Ramos (cell line): Measurements from ENCODE around the gene DLX1.
"Not testable (repeated sequence)": the region's sequence is repeated elsewhere in the genome, so short reads cannot be mapped to it uniquely, and the experiment has no call there.

Experiments
- in situ Hi-C: fragments of 300-500 bp; cut with MboI; formaldehyde crosslinking; loops from one replicate; pipeline ENCODE4 v1.14.3; 2022; ENCODE audit warnings: low sequenced_read_pairs; ENCODE audit not compliant: unreplicated experiment

The DLX1 gene

GRCh38 chr2:172085460-172086159, at the start of gene DLX1:
DLX1 (plus strand) TSS chr2:172085507; CDS start chr2:172085678, 171 bp downstream.
- in situ Hi-C loops: no loop called here

- in situ Hi-C loops: no loop called here
These were observed 47.2 kb upstream of the DLX1 start for GRCh38 chr2:172038121-172038520.

- in situ Hi-C loops: no loop called here
These were observed 46.7 kb upstream of the DLX1 start for GRCh38 chr2:172038604-172039003.

- in situ Hi-C loops: no loop called here
These were observed 46.1 kb upstream of the DLX1 start for GRCh38 chr2:172039011-172039704.

- in situ Hi-C loops: no loop called here
These were observed 45.0 kb upstream of the DLX1 start for GRCh38 chr2:172040311-172040710.

GRCh38 chr2:172046080-172046678, 39.1 kb upstream of the DLX1 start:
- in situ Hi-C loops: no loop called here

GRCh38 chr2:172046866-172047565, 38.3 kb upstream of the DLX1 start:
- in situ Hi-C loops: no loop called here

GRCh38 chr2:172047566-172048507, 37.5 kb upstream of the DLX1 start:
- in situ Hi-C loops: no loop called here

- in situ Hi-C loops: no loop called here
These were observed 36.5 kb upstream of the DLX1 start for GRCh38 chr2:172048508-172049503.

- in situ Hi-C loops: no loop called here
These were observed 35.7 kb upstream of the DLX1 start for GRCh38 chr2:172049567-172050120.

- in situ Hi-C loops: no loop called here
These were observed 34.7 kb upstream of the DLX1 start for GRCh38 chr2:172050479-172051125.

- in situ Hi-C loops: no loop called here
These were observed 33.0 kb upstream of the DLX1 start for GRCh38 chr2:172052000-172052983.

GRCh38 chr2:172053486-172053885, 31.8 kb upstream of the DLX1 start:
- in situ Hi-C loops: no loop called here

- in situ Hi-C loops: no loop called here
These were observed 29.0 kb upstream of the DLX1 start for GRCh38 chr2:172056293-172056692.

GRCh38 chr2:172058660-172059059, 26.6 kb upstream of the DLX1 start:
- in situ Hi-C loops: no loop called here

GRCh38 chr2:172060118-172060517, 25.2 kb upstream of the DLX1 start:
- in situ Hi-C loops: not testable (repeated sequence)
